Neural cell (in vitro differentiated cells): ENCODE data around the gene RETREG1.

Source experiments
- EP300 ChIP-seq: fragments of 450-650 bp; conservative IDR thresholded peaks from 2 replicates; pipeline ENCODE4 v1.6.1; 2014; ENCODE audit warnings: antibody characterized with exemption, mild to moderate bottlenecking, moderate library complexity; ENCODE audit not compliant: poor library complexity, severe bottlenecking
- EZH2 ChIP-seq: fragments of 200-600, 300-800 bp; shearing (Covaris generic), sonication (generic); IDR thresholded peaks from 2 replicates; pipeline ENCODE4 v1.6.1; 2014; ENCODE audit warnings: antibody characterized with exemption, low read length, borderline replicate concordance, mild to moderate bottlenecking; ENCODE audit not compliant: insufficient read depth, poor library complexity, severe bottlenecking
- MXI1 ChIP-seq: fragments of 450-650 bp; conservative IDR thresholded peaks from 2 replicates; pipeline ENCODE4 v1.6.1; 2014; ENCODE audit warnings: antibody characterized with exemption, mild to moderate bottlenecking; ENCODE audit not compliant: poor library complexity, severe bottlenecking
- POLR2AphosphoS5 ChIP-seq: IDR thresholded peaks from 2 replicates; pipeline ENCODE4 v1.6.1; 2012
- RAD21 ChIP-seq: fragments of 450-650 bp; conservative IDR thresholded peaks from 2 replicates; pipeline ENCODE4 v1.6.1; 2014; ENCODE audit warnings: antibody characterized with exemption, mild to moderate bottlenecking, moderate library complexity
- SMC3 ChIP-seq: fragments of 450-650 bp; conservative IDR thresholded peaks from 2 replicates; pipeline ENCODE4 v1.6.1; 2014; ENCODE audit warnings: antibody characterized with exemption, mild to moderate bottlenecking, moderate library complexity; ENCODE audit not compliant: poor library complexity
- TAF1 ChIP-seq: IDR thresholded peaks from 2 replicates; pipeline ENCODE4 v1.6.1; 2012; ENCODE audit warnings: low read depth
- TF ChIP-seq, protein P1 (sequence below): fragments of 450-650 bp; IDR thresholded peaks from 2 replicates; pipeline ENCODE4 v1.5.1; 2014; ENCODE audit warnings: antibody characterized with exemption, mild to moderate bottlenecking, moderate library complexity; ENCODE audit not compliant: poor library complexity, severe bottlenecking
- TF ChIP-seq, protein P2 (sequence below): IDR thresholded peaks from 2 replicates; pipeline ENCODE4 v1.6.1; 2012; ENCODE audit warnings: borderline replicate concordance

GRCh38 chr5:16579142-16579847, 37.5 kb downstream of the RETREG1 start:
- TF ChIP-seq, protein P1, sequence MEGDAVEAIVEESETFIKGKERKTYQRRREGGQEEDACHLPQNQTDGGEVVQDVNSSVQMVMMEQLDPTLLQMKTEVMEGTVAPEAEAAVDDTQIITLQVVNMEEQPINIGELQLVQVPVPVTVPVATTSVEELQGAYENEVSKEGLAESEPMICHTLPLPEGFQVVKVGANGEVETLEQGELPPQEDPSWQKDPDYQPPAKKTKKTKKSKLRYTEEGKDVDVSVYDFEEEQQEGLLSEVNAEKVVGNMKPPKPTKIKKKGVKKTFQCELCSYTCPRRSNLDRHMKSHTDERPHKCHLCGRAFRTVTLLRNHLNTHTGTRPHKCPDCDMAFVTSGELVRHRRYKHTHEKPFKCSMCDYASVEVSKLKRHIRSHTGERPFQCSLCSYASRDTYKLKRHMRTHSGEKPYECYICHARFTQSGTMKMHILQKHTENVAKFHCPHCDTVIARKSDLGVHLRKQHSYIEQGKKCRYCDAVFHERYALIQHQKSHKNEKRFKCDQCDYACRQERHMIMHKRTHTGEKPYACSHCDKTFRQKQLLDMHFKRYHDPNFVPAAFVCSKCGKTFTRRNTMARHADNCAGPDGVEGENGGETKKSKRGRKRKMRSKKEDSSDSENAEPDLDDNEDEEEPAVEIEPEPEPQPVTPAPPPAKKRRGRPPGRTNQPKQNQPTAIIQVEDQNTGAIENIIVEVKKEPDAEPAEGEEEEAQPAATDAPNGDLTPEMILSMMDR, result no peak
- TF ChIP-seq TAF1 (no peak), POLR2AphosphoS5 (no peak), MXI1 (no peak), EZH2 (no peak), SMC3 (no peak), EP300 (no peak), RAD21 (no peak)
- TF ChIP-seq, protein P2, sequence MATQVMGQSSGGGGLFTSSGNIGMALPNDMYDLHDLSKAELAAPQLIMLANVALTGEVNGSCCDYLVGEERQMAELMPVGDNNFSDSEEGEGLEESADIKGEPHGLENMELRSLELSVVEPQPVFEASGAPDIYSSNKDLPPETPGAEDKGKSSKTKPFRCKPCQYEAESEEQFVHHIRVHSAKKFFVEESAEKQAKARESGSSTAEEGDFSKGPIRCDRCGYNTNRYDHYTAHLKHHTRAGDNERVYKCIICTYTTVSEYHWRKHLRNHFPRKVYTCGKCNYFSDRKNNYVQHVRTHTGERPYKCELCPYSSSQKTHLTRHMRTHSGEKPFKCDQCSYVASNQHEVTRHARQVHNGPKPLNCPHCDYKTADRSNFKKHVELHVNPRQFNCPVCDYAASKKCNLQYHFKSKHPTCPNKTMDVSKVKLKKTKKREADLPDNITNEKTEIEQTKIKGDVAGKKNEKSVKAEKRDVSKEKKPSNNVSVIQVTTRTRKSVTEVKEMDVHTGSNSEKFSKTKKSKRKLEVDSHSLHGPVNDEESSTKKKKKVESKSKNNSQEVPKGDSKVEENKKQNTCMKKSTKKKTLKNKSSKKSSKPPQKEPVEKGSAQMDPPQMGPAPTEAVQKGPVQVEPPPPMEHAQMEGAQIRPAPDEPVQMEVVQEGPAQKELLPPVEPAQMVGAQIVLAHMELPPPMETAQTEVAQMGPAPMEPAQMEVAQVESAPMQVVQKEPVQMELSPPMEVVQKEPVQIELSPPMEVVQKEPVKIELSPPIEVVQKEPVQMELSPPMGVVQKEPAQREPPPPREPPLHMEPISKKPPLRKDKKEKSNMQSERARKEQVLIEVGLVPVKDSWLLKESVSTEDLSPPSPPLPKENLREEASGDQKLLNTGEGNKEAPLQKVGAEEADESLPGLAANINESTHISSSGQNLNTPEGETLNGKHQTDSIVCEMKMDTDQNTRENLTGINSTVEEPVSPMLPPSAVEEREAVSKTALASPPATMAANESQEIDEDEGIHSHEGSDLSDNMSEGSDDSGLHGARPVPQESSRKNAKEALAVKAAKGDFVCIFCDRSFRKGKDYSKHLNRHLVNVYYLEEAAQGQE, result no peak
